ENCODE measurements around the gene CSF3R. TPM values are rescaled to one million over a fixed set of nuclear protein-coding genes. Genes with fewer than 3 reads are reported as not detected.

The CSF3R gene
- total RNA-seq, 2 experiments from 2014 or later = 3.7 to 4.1 TPM

- ChIA-PET CTCF (no interaction called here), POLR2A (no interaction called here)
- ATAC-seq (ENCODE audit: poor library complexity) = no peak
These were observed 42.7 kb downstream of the CSF3R start for GRCh38 chr1:36440044-36440443.

DNA sequence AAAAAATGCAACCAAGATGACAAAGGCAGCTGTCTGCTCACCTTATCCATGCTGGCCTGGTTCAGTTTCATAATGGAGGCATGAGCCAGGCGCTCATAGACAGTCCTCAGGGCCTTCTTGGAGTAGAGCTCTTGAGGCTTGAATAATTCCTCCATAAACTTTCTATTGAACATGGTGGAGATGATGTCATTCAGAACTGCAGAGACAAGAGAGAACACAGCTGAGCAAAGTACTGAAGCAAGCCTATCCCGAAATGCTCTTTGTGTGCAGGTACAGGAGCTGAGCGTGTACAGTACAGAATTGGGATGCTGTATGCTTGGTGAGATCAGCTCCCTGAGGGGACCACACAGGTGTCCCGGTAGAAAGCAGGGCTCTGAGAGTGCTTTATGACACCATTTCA, 44.0 kb downstream of the CSF3R start:
- H3K4me1 Mint-ChIP-seq (ENCODE audit: low read depth) = no peaks in the 10 kb centered on the region
- no peak overlapping the region for H3K27ac ChIP-seq (ENCODE audit: low read depth in 1 of 2, low read length in 2 of 2)
- TF ChIP-seq, protein P1, sequence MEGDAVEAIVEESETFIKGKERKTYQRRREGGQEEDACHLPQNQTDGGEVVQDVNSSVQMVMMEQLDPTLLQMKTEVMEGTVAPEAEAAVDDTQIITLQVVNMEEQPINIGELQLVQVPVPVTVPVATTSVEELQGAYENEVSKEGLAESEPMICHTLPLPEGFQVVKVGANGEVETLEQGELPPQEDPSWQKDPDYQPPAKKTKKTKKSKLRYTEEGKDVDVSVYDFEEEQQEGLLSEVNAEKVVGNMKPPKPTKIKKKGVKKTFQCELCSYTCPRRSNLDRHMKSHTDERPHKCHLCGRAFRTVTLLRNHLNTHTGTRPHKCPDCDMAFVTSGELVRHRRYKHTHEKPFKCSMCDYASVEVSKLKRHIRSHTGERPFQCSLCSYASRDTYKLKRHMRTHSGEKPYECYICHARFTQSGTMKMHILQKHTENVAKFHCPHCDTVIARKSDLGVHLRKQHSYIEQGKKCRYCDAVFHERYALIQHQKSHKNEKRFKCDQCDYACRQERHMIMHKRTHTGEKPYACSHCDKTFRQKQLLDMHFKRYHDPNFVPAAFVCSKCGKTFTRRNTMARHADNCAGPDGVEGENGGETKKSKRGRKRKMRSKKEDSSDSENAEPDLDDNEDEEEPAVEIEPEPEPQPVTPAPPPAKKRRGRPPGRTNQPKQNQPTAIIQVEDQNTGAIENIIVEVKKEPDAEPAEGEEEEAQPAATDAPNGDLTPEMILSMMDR (IDR thresholded peaks at IDR 0.05) = no peak
- H3K4me3 ChIP-seq (ENCODE audit: low read length) = no peak overlapping the region
- H3K9me3 ChIP-seq (ENCODE audit: control insufficient read depth in 1 of 2, insufficient read depth in 1 of 2, low read length in 2 of 2) = no peaks in the 10 kb centered on the region
- no peak for ATAC-seq (ENCODE audit: poor library complexity)
- DNase-seq = no peak
- no peak overlapping the region for H3K4me3 Mint-ChIP-seq
- H3K27me3 Mint-ChIP-seq = no peaks in the 10 kb centered on the region
- POLR2A ChIA-PET = no interaction called here
- intact Hi-C loops (cut with DNase I, micrococcal nuclease) = no loop called here
- no peaks in the 10 kb centered on the region for H3K36me3 ChIP-seq (ENCODE audit: insufficient read depth, low read length)
- no peaks in the 10 kb centered on the region for H3K4me1 ChIP-seq (ENCODE audit: insufficient read depth, low read length)
- no peaks in the 10 kb centered on the region for H3K9me3 Mint-ChIP-seq
- H3K27me3 ChIP-seq (ENCODE audit: control insufficient read depth in 1 of 2, insufficient read depth in 2 of 2, low read length in 2 of 2) = no peaks in the 10 kb centered on the region
- no peaks in the 10 kb centered on the region for H3K36me3 Mint-ChIP-seq (ENCODE audit: low read depth)
- CTCF ChIA-PET = no interaction called here
- H3K27ac Mint-ChIP-seq = no peak overlapping the region

More at GRCh38 chr1:36440044-36440443, 42.7 kb downstream of the CSF3R start:
- TF ChIP-seq, protein P1 (IDR thresholded peaks at IDR 0.05) = no peak
- H3K4me1 ChIP-seq (ENCODE audit: insufficient read depth, low read length) = no peaks in the 10 kb centered on the region
- no peak overlapping the region for H3K27ac ChIP-seq (ENCODE audit: low read depth in 1 of 2, low read length in 2 of 2)
- no peak overlapping the region for H3K4me3 ChIP-seq (ENCODE audit: low read length)
- Mint-ChIP-seq H3K9me3 (no peaks in the 10 kb centered on the region), H3K36me3 (ENCODE audit: low read depth) (no peaks in the 10 kb centered on the region), H3K27ac (no peak overlapping the region), H3K4me3 (no peak overlapping the region), H3K27me3 (no peaks in the 10 kb centered on the region), H3K4me1 (ENCODE audit: low read depth) (no peaks in the 10 kb centered on the region)
- DNase-seq = no peak
- H3K9me3 ChIP-seq (ENCODE audit: control insufficient read depth in 1 of 2, insufficient read depth in 1 of 2, low read length in 2 of 2) = no peaks in the 10 kb centered on the region
- no peaks in the 10 kb centered on the region for H3K27me3 ChIP-seq (ENCODE audit: control insufficient read depth in 1 of 2, insufficient read depth in 2 of 2, low read length in 2 of 2)
- no peaks in the 10 kb centered on the region for H3K36me3 ChIP-seq (ENCODE audit: insufficient read depth, low read length)
- intact Hi-C loops (cut with DNase I, micrococcal nuclease) = no loop called here

- ChIA-PET CTCF (interaction anchor here (1.5 kb wide), 1 partner anchor 94 kb away, joined by 4 read pairs; no protein-coding TSS in a partner anchor), POLR2A (no interaction called here)
- ATAC-seq (ENCODE audit: poor library complexity) = no peak
- intact Hi-C loops (cut with DNase I, micrococcal nuclease) = no loop called here
- TF ChIP-seq, protein P1 (IDR thresholded peaks at IDR 0.05) = no peak
- no peak overlapping the region for H3K27ac ChIP-seq (ENCODE audit: low read depth in 1 of 2, low read length in 2 of 2)
- no peaks in the 10 kb centered on the region for H3K4me1 ChIP-seq (ENCODE audit: insufficient read depth, low read length)
- H3K9me3 ChIP-seq (ENCODE audit: control insufficient read depth in 1 of 2, insufficient read depth in 1 of 2, low read length in 2 of 2) = no peaks in the 10 kb centered on the region
- DNase-seq = no peak
- H3K27me3 Mint-ChIP-seq = no peaks in the 10 kb centered on the region
- no peaks in the 10 kb centered on the region for H3K4me1 Mint-ChIP-seq (ENCODE audit: low read depth)
- no peak overlapping the region for H3K4me3 ChIP-seq (ENCODE audit: low read length)
- no peak overlapping the region for H3K4me3 Mint-ChIP-seq
- H3K27me3 ChIP-seq (ENCODE audit: control insufficient read depth in 1 of 2, insufficient read depth in 2 of 2, low read length in 2 of 2) = no peaks in the 10 kb centered on the region
- no peak overlapping the region for H3K27ac Mint-ChIP-seq
- H3K36me3 ChIP-seq (ENCODE audit: insufficient read depth, low read length) = no peaks in the 10 kb centered on the region
- H3K9me3 Mint-ChIP-seq = no peaks in the 10 kb centered on the region
- no peaks in the 10 kb centered on the region for H3K36me3 Mint-ChIP-seq (ENCODE audit: low read depth)
These were observed 45.9 kb downstream of the CSF3R start for GRCh38 chr1:36436821-36437220.

All from CD4-positive, alpha-beta T cell (primary cell).